Retina (tissue), 1 donor: ENCODE results near the gene MYO1E.

ENCODE experiments used
- DNase-seq: peaks from one replicate; pipeline ENCODE4 v3.0.0-alpha.2; 2016

The MYO1E gene

GRCh38 chr15:59313641-59314332 is 58.9 kb downstream of the MYO1E start:
- no peak for DNase-seq

DNA sequence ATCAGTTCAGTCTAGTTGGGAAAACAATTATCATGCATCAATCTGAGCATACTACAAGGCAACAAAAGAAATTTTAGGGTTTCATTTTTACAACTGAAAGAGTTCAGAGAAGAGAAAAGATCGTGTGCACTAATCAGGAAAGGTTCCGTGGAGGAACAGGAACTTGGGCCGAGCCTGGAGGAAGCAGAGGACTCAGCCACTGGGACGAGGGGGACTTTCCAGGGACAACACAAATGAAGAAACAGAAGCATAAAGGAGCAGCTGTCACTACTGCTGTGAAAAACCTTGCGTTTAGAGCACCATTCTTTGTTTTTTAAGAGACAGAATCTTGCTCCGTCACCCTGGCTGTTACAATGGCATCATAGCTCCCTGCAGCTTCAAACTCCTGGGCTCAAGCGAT is 60.5 kb downstream of the MYO1E start:
- DNase-seq: no peak

GRCh38 chr15:59311195-59311594 is 61.5 kb downstream of the MYO1E start:
- DNase-seq: peak; percentile 45

DNA sequence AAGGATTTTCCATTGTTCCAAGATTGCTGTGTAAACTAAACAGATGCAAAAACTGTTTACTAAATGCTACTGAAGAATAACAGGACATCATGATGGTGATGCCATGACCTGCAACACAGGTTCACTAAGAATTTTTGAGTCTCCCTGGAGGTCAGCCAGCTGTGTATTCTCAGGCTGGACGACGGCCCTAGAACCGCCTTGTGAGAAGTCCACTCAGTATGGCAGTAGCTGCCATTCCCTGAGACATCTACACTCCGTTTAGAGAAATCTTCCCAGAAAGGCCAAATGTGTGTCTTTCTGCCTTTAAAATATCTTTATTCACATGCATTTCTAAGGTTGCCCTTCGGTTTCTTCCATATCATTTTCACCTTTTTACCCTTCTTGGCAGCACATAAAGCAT is 63.3 kb downstream of the MYO1E start:
- no peak for DNase-seq

GRCh38 chr15:59307165-59307537 is 65.5 kb downstream of the MYO1E start:
- DNase-seq: no peak

- DNase-seq: no peak
Measured at GRCh38 chr15:59306520-59307164, 66.0 kb downstream of the MYO1E start.

DNA sequence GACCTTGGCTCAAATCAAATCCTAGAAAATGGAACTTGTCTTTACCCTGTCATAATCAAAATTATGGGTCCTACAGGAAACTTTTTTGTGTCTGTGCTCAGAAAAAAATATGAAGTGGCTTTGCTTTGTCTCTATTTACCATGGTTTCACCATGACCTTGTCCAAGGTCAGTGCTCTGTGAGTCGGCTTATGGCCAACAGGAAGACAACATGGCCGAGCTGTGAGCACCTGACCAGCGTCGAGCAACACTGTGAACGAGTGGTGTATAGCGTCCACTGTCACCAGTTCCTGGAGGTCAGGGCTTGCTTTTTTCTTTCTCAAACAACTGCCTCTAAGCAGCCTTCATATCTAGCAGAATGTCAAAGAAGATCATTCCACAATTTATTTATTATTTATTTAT is 67.9 kb downstream of the MYO1E start:
- no peak for DNase-seq

DNA sequence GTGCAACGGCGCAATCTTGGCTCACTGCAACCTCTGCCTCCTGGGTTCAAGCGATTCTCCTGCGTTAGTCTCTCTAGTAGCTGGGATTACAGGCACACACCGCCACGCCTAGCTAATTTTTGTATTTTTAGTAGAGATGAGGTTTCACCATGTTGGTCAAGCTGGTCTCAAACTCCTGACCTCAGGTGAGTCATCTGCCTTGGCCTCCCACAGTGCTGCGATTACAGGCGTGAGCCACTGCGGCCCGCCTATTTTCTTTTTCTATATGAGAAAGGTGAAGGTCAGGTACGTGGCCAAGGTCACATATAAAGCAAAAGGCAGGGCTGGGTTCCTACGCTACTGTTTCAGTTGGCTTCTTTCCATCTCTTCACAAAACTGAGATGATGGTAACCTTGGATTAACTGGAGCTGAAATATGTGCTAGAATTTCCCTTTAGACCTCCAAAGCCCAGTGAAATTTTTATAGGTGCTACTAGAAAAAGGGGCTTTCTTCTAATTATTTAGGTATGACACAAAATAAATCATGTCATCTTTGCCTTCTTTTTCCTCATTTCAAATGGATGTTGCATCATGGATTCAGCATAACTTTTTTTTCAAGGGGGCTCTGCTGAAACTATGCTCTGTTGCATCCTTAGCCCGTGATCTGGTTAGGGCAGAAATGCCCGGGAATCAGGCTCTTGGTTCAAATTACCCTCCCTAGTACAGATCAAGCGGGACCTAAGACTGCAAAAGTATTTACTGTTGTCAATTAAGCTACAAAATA is 68.5 kb downstream of the MYO1E start:
- no peak for DNase-seq

GRCh38 chr15:59303633-59304032 is 69.0 kb downstream of the MYO1E start:
- no peak for DNase-seq

DNA sequence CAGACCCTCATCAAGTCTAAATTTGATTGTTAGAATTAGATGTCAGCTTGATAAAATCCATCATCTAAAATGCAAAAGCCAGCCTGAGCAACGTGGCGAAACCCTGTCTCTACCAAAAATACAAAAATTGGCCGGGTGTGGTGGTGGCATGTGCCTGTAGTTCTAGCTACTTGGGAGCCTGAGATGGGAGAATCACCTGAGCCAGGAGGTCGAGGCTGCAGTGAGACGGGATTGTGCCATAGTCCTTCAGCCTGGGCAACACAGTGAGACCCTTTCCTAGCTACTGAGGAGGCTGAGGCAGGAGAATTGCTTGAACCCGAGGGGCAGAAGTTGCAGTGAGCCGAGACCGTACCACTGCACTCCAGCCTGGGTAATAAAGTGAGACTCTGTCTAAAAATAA is 69.5 kb downstream of the MYO1E start:
- DNase-seq: no peak

- DNase-seq: no peak
Measured at GRCh38 chr15:59301527-59301926, 71.1 kb downstream of the MYO1E start.

GRCh38 chr15:59300618-59301139 is 72.0 kb downstream of the MYO1E start:
- no peak for DNase-seq

GRCh38 chr15:59299929-59300617 is 72.6 kb downstream of the MYO1E start:
- no peak for DNase-seq

GRCh38 chr15:59298854-59299250 is 73.8 kb downstream of the MYO1E start:
- DNase-seq: no peak

DNA sequence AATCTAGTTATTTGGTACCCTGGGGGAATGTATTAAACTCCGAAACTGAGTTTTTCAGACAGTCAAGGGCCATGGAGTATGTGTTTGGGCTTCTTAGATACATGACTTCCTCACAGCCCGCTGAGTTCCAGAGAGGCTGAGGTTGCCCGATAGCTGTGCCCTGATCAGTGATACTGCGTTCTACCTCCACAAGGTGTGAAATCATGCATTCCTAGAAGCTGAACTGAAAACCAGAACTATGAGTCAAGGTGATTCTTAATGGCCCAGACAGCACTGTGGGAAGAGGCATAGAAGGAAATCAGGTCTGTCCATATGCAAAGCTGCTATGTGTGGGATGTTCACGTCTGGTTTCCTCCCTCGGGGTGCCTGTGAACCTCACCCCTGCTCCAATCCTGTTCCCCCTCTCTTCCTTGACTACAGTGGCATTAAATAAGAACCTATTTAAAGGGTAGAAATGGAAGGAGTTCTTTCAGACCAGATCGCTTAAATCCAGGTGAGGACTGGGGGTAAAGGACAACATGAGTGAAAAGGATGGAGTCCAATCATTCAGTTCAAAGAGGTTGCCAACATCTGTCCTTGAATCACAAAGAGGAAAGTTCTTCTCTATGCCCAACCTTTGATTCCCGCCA is 74.3 kb downstream of the MYO1E start:
- no peak for DNase-seq

DNA sequence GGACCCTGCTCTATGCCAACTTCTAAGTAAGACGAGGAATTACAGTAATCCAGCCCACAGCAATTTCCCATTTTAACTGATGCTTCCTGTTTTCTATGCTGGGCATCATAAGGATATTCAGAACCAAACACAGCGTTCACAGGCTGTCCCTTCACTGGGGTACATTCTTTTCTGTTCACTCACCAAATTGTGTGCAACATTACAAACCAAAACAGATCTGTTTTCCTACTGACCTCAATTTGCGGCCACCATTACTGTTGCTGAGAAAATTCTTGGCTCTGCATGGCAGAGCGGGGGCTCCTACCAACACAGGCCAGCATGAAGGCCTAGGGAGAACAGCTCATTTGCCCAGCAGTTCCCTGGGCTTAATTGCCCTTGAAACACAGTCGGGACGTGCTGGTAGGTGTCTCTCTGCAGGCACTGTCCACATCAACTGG is 76.5 kb downstream of the MYO1E start:
- peak; percentile 44 for DNase-seq

DNA sequence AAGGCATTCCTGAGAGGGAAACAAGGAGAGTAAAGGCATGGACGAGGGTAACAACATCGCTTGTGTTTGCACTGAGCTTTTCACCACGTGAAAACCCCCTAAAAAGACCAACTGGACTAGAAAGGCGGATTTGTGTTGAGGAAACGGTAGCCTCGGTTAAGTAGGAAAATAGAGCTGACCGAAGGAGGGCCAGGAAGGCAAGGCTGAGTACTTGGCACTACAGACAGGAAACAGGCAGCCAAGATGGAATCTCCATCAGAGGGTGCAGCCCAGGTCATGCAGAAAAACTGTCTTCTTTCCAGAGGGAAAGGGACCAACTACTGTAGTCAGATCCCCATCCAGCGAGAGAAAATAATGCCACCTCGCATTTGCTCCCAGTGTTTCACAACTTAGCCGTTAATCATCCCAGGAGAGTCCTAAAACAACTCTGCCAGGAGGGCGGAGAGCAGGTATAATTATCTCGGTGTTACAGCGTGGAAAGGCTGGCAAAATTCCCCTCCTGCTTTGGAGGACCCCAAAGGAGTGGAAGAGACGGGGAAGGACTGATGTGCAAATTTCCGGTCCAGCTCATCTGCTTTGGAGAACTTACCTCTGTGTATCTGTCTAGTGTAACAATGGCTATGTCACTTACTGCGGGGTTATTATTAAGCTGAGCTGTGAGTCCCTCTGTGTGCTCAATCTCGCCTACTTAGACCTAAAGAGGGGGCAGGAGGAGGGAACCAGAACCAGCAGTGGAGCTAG is 77.2 kb downstream of the MYO1E start:
- peak; percentile 31 for DNase-seq

GRCh38 chr15:59294574-59295260 is 78.0 kb downstream of the MYO1E start:
- DNase-seq: no peak

DNA sequence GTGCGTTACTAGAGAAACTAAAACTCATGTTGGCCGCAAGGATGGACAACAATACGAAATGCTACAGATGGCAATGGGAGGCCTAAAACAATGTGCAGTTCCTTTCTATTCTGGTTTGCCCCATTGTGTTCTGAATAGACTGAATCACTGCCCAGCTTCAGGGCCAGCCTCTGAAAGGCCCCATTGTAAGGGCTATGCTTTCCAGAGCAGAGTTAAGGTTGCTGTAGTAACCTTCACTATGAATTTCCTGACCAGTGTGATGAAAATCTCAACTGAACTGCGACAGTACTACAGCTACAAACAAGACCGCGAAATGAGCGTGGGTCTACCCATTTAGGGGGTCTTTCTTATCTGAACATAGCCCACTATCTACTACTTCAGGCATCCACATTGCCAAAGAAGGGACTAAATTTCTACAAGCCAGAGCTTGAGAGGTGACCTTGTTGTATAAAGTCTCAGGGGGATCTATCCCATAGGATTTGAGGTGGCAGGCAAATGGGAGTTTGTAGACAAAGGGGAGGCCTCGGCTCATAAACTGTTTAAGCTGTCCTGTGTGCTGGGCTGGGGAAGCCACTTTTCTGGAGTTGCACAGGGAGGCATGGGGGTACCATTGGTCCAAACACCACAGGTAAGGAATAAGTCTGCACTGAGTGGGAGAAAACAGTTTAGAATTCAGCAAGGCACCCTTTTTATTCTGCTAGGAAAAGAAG is 80.1 kb downstream of the MYO1E start:
- peak; percentile 72 for DNase-seq

GRCh38 chr15:59291213-59291549 is 81.5 kb downstream of the MYO1E start:
- DNase-seq: no peak
